ENCODE measurements around the gene MEIS1.
A peak's percentile ranks its signal among the peaks of the same experiment; 100 is the strongest.

DNA sequence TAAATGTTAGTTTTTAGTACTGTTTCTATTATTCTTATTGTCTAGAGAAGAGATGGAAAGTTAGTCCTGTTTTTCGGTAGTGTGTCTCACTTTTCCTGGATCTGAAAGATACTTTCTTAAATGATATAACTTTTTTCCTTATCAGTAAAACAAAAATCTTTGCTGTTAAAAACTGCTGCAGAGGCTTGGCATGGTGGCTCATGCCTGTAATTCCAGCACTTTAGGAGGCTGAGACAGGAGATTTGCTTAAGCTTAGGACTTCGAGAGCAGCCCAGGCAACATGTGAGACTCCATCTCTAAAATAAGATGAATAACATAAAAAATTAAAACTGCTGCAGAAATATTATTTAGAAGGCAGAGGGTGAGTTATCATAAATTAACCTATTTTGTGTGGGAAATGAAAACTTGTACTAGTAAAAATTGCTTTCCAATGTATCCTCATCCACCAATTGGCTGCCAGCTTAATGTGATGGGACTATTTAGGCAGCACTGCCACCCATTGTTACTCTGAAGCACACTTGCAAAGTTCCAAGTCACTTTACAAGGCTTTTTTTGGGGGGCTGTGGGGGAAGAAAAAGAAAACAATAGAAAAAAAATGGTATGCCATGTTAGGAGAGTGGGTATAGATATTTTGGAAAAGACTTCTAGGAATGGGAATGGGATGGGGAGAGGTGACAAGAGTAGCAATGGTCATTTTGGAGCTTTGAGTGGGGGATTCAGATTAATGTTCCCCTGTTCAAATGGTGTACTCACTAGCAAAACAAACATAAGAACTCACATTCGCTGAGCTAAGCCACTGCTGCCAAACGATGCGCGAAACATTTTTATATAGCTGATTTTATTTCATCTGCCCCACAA, 62.7 kb downstream of the MEIS1 start:
- TF ChIP-seq, protein P1, sequence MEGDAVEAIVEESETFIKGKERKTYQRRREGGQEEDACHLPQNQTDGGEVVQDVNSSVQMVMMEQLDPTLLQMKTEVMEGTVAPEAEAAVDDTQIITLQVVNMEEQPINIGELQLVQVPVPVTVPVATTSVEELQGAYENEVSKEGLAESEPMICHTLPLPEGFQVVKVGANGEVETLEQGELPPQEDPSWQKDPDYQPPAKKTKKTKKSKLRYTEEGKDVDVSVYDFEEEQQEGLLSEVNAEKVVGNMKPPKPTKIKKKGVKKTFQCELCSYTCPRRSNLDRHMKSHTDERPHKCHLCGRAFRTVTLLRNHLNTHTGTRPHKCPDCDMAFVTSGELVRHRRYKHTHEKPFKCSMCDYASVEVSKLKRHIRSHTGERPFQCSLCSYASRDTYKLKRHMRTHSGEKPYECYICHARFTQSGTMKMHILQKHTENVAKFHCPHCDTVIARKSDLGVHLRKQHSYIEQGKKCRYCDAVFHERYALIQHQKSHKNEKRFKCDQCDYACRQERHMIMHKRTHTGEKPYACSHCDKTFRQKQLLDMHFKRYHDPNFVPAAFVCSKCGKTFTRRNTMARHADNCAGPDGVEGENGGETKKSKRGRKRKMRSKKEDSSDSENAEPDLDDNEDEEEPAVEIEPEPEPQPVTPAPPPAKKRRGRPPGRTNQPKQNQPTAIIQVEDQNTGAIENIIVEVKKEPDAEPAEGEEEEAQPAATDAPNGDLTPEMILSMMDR (optimal IDR thresholded peaks at IDR 0.05 in 1 of 3, IDR thresholded peaks at IDR 0.05 in 1 of 3, conservative IDR thresholded peaks at IDR 0.05 in 1 of 3; ENCODE audit: extremely low read depth in 1 of 3, insufficient read depth in 2 of 3, low read length in 3 of 3) = peak in 1 of 3 experiments; percentile 34
- TF ChIP-seq EZH2 (IDR thresholded peaks at IDR 0.05; ENCODE audit: low read length) = no peak

Data from keratinocyte (primary cell).